ENCODE measurements around the gene INPP5E.

DNA sequence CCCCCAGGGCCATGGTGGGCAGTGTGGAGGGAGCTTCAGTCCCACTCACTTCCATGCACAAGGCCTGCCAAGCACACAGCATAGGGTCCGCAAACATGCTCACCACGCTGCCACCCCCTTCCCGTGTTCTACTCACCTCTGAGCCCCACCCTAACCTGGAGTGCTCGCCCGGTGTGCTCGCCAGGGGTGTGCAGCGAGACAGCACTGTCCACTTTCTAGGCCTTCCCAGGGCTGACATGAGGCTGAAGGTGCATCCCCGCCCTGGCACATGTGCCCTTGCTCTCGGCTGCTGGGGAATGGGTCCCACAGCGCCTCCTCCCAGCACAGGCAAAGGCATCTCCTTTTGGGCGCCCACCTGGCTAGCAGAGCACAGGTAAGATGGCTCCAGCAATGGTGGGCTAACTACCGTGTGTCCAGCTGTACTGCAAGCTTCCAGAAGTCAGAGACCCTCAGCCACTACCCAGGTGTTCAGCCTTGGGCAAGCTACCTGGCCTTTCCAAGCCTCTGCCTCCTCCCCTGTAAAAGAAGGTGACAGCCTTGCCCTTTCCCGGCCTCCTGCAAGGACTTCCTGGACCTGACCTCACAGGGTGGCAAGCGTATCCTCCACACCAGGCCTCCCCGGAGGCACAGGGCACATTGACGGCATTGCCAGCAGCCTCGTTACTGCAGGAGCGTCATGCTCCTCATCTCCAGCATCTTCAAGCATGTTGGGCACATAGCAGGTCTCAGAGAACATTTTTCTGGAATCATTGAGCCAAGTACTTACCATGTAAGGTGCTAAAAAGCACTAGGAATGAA is 47.4 kb upstream of the INPP5E start:
- TF ChIP-seq EZH2 (IDR thresholded peaks at IDR 0.05; ENCODE audit: low read depth), result no peak
- TF ChIP-seq, protein P1, sequence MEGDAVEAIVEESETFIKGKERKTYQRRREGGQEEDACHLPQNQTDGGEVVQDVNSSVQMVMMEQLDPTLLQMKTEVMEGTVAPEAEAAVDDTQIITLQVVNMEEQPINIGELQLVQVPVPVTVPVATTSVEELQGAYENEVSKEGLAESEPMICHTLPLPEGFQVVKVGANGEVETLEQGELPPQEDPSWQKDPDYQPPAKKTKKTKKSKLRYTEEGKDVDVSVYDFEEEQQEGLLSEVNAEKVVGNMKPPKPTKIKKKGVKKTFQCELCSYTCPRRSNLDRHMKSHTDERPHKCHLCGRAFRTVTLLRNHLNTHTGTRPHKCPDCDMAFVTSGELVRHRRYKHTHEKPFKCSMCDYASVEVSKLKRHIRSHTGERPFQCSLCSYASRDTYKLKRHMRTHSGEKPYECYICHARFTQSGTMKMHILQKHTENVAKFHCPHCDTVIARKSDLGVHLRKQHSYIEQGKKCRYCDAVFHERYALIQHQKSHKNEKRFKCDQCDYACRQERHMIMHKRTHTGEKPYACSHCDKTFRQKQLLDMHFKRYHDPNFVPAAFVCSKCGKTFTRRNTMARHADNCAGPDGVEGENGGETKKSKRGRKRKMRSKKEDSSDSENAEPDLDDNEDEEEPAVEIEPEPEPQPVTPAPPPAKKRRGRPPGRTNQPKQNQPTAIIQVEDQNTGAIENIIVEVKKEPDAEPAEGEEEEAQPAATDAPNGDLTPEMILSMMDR (conservative IDR thresholded peaks at IDR 0.05), result no peak

All from PC-9 (cell line).